H1 (cell line): Measurements from ENCODE around the gene PFN2. TPM values are rescaled to one million over a fixed set of nuclear protein-coding genes. Genes with fewer than 3 reads are reported as not detected.

ENCODE experiments used
- CHD7 ChIP-seq: fragments of 300-600 bp; sonication (generic); IDR thresholded peaks from 2 replicates; pipeline ENCODE4 v1.7.1; 2012; ENCODE audit warnings: low read length, moderate library complexity, mild to moderate bottlenecking, inconsistent platforms; ENCODE audit not compliant: insufficient replicate concordance
- RBBP5 ChIP-seq: IDR thresholded peaks from 2 replicates; pipeline ENCODE4 v1.7.1; 2012; ENCODE audit warnings: low read depth, mild to moderate bottlenecking, inconsistent platforms, low read length, moderate library complexity, borderline replicate concordance
- SP1 ChIP-seq: IDR thresholded peaks from 2 replicates; pipeline ENCODE4 v1.6.1; 2011; ENCODE audit warnings: low read depth, low read length
- SUZ12 ChIP-seq: fragments of 200-600 bp; sonication (generic); IDR thresholded peaks from 2 replicates; pipeline ENCODE4 v1.6.1; 2012; ENCODE audit warnings: mild to moderate bottlenecking, inconsistent platforms, low read length, moderate library complexity, mixed read lengths
- TBP ChIP-seq: IDR thresholded peaks from 2 replicates; pipeline ENCODE4 v1.6.1; 2011; ENCODE audit warnings: low read depth, low read length, improper control_type of control experiment
- TEAD4 ChIP-seq: IDR thresholded peaks from 2 replicates; pipeline ENCODE4 v1.6.1; 2012; ENCODE audit warnings: low read depth, low read length, inconsistent platforms, mixed read lengths
- polyA plus RNA-seq, 7 experiments: library from polyadenylated mRNA; depleted of rRNA in 3 of 7; stranded (reverse) in 5 of 7; unstranded in 2 of 7; fragments of >200 nt in 5 of 7; fragments of 200-250 nt in 2 of 7; gene quantifications; 1 replicate in 5 of 7; 2 replicates in 1 of 7; 4 replicates in 1 of 7; pipeline versions ENCODE4 v1.2.1 to v1.2.3, GENCODE V29; 2011 to 2013; ENCODE audit warnings: missing spikeins in 2 of 7, mixed read lengths in 2 of 7
- total RNA-seq: library from RNA; stranded (reverse); fragmentation: NEBNext Ultra II Directional; extraction: Animal tissue kit (Norgen Biotek cat#: 25700); gene quantifications from 2 replicates; pipeline ENCODE4 v1.2.1, GENCODE V29; 2021

The PFN2 gene
- total and polyA plus RNA-seq, 2 of the 8 experiments (the other 6 are each of a cell fraction or from before 2014, with no cell fraction given): 175 to 311 TPM

- TF ChIP-seq CHD7: no peak
- TF ChIP-seq SP1: no peak
- no peak for TF ChIP-seq TBP
- no peak for TF ChIP-seq TEAD4
- TF ChIP-seq SUZ12: no peak
- TF ChIP-seq RBBP5: no peak
- TF ChIP-seq, all 59 proteins: peak for 0
These were observed 37.7 kb downstream of the PFN2 start (continued) for GRCh38 chr3:149933008-149933407.
